HK-2 (cell line): Measurements from ENCODE around the gene DNAJC27.
"Not testable (repeated sequence)": the region's sequence is repeated elsewhere in the genome, so short reads cannot be mapped to it uniquely, and the experiment has no call there.

Experiments used
- DNase-seq: peaks from one replicate; pipeline ENCODE4 v3.0.0-alpha.2; 2018; ENCODE audit not compliant: unreplicated experiment

Gene DNAJC27

DNA sequence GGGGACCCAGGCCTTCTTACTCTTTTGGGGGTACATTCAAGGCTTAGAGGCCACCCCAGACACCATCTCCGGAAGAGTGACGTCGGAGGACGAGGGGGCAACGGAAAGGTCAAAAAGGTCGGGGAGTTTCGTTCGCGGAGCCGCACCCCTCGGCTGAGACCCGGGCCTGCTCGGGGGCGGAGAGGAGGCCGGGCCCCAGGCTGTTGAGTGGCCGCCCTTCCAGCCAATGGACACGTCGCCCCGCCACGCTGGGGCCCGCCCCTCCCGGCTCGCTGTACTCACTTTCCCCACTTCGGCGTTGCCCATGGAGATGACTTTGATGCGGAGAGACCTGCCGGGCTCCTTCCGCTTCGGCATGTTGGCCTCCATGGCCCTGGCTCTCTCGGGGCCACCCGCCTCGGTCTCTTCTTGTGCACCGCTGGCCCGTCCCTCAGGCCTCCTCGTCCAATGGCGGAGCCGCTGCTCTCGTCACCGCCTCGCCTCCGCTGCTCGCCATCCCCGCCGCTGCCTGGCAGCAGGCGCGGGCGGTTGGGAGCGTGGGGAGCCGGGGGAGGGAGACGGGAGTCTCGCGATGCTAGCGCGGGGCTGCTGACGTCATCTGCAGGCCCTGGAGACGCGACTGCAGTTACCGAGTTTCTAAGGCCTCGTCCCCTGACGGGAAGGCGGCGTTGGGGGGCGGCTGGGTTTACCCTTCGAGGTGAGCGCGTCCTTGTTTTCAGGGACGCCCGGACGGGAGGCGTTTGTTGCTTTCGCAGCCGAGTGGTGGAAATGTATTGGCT lies at the start of gene DNAJC27:
Gene DNAJC27, minus strand, starts transcription at position 420 of the 779 bp plus-strand sequence. Its CDS starts 51 bp downstream, at position 369.
- peak; percentile 96 for DNase-seq

DNA sequence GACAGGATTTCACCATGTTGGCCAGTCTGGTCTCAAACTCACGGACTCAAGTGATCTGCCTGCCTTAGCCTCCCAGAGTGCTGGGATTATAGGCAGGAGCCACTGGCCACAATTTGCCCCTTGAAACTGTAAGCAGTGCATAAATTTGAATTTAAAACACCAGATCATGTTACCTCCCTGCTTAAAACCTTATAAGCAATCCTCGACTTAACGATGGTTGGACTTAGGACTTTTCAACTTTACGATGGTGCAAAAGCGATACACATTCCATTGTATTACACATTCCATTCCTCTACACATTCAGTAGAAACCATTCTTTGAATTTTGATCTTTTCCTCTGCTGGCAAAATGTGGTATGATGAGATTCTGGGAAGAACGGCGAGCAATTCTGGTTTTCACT lies 46.9 kb upstream of the DNAJC27 start:
- DNase-seq, result no peak

DNA sequence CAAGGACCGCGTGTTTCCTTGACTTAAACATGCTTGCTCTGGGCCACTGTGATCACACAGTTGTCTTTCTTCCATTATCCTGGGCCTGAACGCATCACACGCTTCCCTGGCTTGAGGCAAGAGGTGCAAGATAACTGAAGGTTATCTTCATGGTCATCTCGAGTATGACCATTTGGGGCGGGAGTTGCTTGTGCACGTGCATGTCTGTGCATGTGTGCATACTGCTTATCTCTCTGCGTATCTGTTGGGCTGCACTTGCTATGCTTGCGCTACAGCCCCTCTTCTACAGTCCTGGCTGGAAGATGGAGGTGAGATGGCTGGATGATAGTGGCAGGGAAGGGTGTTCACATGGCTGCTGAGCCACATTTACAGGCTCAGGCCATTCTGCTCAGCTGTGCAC lies 42.9 kb upstream of the DNAJC27 start:
- DNase-seq, result no peak

DNA sequence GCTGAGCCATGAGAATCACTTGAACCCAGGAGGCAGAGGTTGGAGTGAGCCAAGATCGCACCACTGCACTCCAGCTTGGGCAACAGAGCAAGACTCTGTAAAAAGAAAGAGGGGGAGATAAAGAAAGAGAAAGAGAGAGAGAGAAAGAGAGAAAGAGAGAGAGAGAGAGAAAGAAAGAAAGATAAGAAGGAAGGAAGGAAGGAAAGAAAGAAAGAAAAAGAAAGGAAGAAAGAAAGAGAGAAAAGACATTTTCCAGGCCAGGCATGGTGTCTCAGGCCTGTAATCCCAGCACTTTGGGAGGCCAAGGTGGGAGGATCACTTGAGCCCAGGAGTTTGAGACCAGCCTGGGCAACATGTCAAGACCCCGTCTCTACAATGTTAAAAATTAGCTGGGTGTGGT lies 39.6 kb upstream of the DNAJC27 start:
- not testable (repeated sequence) for DNase-seq

DNA sequence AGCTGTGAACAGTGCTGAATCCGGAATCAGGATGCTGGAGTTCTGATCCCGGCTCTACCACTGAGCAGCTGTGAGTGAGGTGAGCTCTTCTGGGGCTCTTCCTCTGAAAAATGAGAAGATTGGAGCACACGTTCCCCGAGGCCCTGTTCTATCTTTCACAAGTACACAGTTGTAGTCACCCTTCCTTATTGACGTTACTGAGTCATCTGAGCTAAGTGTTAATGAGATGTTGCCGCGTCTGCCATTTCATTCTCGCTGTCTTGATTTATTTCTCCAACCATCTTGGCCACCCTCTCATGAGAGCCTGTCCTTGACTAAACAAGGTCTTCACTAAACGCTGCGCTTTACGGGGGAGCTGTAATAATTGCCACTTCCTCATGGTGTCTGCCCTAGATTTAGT lies 38.2 kb upstream of the DNAJC27 start:
- no peak for DNase-seq

DNA sequence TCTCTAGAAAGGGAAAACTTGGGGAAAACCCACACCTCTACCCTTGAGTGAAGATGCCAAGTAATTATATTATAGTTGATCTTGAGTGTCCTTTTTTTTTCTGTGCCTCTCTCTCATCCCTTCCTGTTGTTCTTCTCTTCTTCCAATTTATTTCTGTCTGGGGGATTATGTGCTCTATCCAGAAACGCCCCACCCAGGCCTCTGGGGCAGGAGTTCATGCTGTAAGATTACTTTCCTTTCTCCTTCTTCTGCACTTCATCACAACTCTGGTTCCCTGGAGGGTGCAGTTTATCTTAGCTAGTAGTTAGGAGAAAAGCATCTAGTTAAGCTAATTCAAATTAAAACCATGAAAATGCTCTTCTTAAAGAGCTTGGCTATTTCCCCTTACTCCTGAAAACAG lies 30.3 kb upstream of the DNAJC27 start:
- no peak for DNase-seq

DNA sequence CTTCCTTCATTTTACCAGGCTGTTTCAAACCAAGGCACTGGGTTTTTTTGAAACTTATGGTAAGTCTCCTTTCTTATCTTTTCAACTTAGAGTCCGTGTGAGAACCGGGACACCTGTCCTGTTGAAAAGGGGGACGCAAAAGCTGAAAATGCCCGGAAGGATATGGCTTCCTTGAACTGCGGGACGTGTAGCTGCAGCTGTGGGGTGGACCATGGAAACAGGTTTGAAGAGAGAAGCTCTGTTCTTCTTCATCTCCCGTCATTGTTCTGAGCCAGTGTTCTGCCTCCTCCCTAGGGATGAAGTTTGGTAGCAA lies 29.5 kb upstream of the DNAJC27 start:
- no peak for DNase-seq

DNA sequence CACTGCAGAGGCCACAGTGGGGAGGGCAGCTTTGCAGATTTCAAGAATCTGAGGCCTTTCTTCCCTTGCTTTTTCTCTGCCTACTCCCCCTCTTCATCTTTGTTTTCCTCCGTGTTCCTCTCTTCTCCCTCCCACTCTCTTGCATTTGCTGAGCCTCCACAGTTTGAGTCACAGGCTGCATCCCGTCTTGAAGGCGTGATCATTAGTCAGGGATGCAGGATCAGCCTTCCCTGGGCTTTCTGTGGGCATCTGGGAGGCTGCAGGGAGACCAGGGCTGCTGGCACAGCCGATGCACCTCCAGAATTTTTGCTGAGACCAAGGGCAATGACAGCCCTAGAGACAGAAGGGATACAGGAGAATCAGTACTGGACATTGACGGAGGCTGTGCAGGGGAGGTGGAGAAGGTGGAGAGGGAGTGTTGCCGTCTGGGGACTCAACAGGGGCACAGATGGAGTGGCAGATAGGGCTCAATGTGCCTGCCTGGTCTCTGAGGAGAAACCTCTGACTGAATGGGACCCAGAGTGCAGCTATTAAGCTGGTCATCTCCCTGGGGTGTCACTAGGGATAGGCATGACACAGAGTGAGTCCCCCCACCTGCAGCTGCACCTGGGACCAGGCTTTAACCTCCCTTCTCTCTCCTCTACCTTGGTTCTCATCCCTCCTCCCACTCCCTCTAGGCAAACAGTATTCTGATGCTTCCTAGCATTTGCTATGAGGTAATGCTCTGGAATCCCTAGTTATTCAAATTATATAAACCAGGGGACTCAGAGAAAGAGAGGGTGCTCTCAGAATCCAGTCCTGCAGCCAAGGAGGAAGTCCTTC lies 29.0 kb upstream of the DNAJC27 start:
- no peak for DNase-seq

DNA sequence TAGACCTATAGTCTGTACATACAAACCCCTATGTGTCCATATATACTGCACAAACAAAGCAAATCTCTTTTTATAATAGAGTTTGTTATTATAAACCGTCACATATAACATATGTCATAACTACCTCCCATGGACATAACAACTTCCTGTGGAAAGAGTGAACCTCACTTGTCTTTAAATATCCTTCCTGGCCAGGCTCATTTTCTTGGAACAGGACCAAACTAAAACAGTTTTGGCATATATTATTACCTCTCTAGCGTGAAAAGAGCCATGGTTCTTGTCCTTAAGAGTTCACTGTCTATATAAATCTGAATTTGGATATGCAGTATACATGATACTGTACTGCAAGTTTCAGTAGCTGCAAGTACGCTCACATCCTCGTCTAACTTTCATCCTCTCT lies 28.3 kb upstream of the DNAJC27 start:
- no peak for DNase-seq

DNA sequence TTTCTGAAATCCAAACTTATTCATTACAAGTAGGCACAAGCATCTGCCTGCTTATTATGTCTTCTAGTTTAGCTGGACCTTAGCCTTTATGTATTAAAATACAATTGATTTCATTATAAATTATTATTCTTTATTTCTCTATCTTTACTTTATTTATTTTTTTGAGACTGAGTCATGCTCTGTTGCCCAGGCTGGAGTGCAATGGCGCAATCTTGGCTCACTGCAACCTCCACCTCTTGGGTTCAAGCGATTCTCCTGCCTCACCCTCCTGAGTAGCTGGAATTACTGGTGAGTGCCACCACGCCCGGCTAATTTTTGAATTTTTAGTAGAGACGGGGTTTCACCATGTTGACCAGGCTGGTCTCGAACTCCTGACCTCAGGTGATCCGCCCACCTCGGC lies 27.3 kb upstream of the DNAJC27 start:
- DNase-seq, result not testable (repeated sequence)

DNA sequence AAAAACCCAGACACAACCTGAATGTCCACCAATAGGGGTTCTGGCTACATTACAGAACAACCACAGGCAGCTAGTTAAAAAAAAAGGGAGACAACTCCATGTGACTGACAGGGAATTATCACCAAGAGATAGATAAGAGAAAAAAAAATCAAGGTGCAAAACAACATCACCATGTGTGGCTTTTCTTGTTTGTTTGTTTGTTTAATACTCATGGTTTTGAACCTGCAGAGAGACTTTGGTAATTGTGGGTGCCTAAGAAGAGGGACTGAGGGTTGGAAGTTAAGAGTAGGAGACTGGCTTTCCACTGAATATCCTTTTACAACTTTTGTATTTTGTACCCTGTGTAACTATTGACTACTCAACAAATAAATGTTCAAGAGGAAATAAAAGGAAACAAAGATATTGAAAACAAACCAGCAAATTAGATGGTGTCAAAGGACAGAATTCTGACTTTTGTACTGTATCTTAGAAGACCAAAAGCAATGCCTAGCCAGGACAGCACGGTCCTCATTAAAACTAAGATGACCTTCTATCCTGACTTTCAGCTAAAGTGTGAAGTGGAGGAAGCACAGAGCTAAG lies 22.5 kb upstream of the DNAJC27 start:
- no peak for DNase-seq

DNA sequence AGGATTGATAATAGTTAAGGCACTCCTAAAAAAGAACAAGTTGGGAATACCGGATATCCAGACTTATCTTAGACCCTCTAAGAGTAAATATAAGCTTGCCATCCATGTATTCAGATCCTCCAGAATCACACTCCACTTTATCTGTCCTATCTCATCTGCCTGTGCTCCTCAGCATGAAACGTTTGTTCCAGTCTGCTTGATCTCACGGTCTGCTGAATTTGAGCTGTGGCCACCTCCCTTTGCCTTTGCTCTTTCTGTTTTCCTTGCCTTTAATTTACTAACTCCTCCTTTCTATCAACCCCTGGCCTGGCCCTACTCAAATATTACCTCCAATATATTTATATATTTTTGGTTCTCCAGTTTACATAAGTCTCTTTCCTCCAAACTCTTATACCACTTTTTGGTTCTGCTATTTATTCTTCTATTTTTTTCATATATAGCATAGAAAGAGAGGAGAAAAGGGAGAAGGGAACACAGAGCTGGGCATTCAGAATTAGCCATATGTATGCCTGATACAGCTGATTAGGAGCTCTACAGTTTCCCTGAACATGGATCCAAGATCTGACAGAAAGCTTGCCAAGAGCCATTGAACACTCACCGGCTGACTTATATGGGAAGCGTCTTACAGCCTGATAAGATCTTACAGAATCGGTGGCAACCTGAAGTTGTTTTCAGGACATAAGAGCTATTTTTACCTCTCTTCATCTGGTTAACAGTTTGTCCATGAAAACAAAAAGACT lies 21.8 kb upstream of the DNAJC27 start:
- DNase-seq, result no peak

DNA sequence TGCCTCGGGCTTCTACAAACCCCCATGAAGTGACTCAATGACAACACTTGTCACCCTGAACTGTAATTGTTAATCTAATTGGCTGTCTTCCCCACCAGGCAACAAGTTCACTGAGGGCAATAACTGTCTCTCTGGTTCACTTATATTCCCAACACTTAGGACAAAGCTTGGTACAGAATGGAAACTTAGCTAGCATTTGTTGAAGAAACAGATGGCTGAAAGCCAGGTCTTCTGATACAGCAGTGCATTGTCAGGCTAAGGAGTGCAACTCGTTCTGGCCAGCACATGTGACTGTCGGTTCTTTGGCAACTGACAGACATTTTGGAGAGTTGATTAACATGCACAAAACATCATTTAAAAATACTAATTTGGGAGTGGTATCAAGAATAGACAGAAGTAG lies 14.6 kb upstream of the DNAJC27 start:
- no peak for DNase-seq

DNA sequence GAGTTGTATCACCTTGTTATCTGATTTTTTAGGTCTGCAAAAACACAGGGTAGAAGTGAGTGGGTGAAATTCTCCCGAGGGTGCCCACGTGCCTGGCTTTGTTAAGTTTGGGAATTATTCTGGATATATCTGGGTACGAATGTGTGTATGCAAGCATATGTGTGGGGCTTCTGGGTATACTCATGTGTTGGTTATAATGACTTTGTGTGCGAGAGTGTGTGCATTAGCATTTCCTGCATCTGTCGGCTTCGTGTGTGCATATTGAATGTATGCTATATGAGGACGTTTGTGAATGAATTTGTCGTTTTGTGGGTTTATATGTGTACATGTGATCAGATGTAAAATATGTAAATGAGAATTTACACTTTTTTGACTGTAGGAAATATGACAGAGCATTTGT lies 13.8 kb upstream of the DNAJC27 start:
- DNase-seq, result no peak

DNA sequence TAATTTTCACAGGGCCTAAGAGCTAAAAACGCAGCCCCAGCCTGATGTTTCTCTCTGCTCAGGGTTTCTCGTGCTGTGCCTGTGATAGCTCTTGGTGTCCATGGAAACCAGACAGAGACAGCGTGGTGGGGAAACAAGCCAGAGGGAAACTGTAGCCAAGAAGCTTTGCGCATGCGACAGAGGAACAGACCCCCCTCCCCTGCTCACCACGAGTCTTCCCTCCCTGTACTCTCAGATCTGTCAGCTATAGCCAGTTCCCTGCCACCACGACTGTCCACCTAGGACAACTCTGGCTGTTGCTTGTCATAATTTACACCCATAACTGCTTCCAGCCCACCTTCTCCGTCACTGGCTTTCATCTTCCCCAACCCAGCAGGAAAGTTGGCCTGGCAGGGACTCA lies 13.2 kb upstream of the DNAJC27 start:
- DNase-seq, result no peak

DNA sequence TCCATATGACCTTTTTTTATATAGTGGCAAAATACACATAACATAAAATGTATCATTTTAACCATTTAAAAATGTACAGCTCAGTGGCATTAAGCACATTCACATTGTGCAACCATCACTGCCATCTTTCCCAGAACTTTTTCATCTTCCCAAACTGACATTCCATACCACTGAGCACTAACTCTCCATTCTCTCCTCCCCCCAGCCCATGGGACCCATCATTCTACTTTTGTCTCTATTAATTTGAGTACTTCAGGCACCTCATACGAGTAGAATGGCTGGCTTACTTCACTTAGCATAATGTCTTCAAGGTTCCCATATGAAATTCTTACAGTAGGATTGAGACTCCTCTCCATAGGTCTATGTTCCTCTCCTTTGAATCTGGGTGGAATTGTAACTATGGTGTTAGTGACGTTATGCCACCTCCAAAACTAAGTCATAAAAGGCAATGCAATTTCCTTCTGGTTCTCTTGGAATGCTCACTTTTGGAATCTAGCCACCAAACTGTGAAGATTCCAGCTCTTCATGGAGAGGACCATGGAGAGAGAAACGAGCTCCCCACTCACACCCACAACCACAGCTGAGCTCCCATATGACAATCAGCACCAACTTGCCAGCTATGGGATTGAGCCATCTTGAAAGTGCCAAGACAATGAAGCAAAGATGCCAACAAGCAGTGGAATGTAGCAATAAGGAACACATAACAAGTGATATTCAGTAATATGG lies 9.8 kb upstream of the DNAJC27 start:
- no peak for DNase-seq

DNA sequence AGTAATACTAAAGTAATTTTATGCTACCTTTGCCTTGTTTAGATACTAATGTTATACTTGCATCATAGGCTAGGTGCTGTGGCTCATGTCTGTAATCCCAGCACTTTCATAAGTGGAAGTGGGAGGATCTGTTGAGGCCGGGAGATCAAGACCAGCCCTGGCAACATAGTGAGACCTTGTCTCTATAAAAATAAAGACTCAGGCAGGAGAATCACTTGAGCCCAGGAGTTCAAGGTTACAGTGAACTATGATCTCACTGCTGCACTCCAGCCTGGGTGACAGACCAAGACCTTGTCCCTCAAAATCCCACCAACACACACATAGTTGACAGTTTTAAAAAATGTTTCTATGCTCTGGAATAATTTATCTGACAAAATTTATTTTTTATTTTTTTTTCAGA lies 6.9 kb upstream of the DNAJC27 start:
- DNase-seq, result no peak

DNA sequence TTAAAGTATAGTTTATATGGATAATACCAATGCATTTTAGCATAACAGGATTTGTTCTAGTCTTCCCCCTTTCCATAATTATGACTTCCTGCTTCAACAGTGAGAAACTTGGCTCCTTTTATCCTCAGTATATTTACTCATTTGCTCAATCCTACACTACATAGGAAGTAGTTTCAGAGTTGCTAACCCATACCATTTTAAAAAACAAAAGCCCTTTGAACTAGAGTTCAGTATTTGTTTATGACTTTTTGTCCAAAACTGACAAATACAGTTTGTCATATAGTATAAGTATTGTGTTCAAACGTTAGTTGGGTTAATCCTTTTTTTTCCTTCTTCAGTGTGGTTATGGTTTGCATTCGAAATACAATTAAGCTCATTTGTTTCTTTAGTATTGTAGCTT lies 5.9 kb upstream of the DNAJC27 start:
- DNase-seq, result no peak

DNA sequence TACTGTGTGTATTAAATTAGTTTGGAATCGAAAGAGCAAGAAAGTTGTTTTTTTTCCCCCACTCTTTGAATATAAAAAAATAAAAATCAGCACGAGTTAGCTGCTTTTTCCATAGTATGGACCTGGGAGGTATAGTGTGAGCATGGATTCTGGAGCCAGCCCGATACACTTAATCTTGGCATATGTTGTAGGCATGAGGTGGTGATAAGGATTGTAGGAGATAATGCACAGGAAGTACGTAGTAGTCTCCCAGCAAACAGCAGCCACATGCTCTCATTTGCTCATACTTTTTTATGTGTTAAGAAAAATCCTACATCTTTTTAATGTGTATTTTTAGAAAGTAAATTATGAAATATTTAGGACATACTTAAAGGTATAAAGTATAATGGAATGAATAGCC lies 2.1 kb upstream of the DNAJC27 start:
- DNase-seq, result no peak

DNA sequence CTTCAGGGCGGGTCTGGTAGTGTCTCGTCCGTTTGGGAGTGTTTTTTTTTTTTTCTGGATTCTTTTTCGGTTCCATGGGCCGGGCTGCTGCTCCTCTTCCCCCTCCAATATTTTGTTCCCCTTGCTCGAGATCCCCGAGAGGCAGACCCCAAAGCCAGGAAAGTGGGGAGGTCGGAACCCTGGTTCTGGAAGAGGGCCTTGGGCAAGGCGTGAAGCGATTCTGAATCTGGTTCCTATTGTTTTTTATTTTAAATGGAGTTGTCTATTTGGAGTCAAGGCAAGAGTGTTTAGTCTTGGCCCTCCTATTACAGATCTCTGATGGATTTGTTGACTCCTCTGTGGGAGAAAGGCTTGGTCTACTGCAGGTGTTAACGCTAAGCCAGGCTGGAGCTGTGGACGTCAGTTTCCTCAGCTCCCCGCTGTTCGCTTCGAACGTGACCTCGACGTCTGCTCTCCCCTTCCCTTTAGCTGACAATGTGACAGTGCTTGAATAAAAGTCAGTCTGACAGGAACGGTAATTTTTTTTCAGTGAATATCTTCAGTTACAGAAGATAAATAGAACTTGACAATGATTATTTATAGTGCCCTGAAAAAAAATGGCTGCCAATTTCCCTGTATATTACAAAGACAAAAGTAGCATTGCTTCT lies 683 bp upstream of the DNAJC27 start:
- DNase-seq, result peak; percentile 14

DNA sequence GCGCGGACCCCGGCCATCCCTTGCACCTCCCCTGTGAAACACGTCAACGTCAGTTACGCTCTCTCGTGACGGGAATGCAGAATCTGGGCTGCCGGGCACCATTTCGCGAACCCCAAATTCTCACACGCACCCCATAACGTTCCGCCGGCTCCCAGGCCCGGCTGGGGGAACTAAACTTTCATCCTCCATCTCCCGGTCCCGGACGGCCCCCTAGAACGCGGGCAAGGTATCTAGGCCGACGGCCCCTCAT lies 544 bp downstream of the DNAJC27 start:
- no peak for DNase-seq
